PFSK-1 (cell line): Measurements from ENCODE around the gene MUC2.

Experiments used
- FOXP2 ChIP-seq: optimal IDR thresholded peaks from 2 replicates; pipeline ENCODE3; 2011; ENCODE audit warnings: borderline replicate concordance, control low read depth, inconsistent platforms; ENCODE audit not compliant: insufficient read depth; ENCODE audit errors: extremely low read length, extremely low read depth
- POLR2AphosphoS5 ChIP-seq: IDR thresholded peaks from 2 replicates; pipeline ENCODE4 v1.6.1; 2012; ENCODE audit warnings: low read depth, mild to moderate bottlenecking, control low read depth, low read length, moderate library complexity
- SIN3A ChIP-seq: IDR thresholded peaks from 2 replicates; pipeline ENCODE4 v1.6.1; 2012; ENCODE audit warnings: mild to moderate bottlenecking, low read length, moderate library complexity, borderline replicate concordance; ENCODE audit not compliant: insufficient read depth
- TAF1 ChIP-seq: IDR thresholded peaks from 2 replicates; pipeline ENCODE4 v1.6.1; 2012; ENCODE audit warnings: low read length, control low read depth, borderline replicate concordance; ENCODE audit not compliant: insufficient read depth
- TF ChIP-seq, protein P1 (sequence below), 2 experiments: IDR thresholded peaks; 2 replicates each; pipeline versions ENCODE4 v1.6.1 to v1.8.0; 2011 to 2012; ENCODE audit warnings: low read depth in 2 of 2, low read length in 2 of 2, control low read depth in 1 of 2, inconsistent platforms in 1 of 2, mild to moderate bottlenecking in 1 of 2, moderate library complexity in 1 of 2; ENCODE audit not compliant: insufficient read depth in 1 of 2

MUC2 gene

GRCh38 chr11:1087279-1087960 lies 12.7 kb downstream of the MUC2 start:
- TF ChIP-seq POLR2AphosphoS5: no peak
- no peak for TF ChIP-seq TAF1
- no peak for TF ChIP-seq SIN3A
- TF ChIP-seq, protein P1, sequence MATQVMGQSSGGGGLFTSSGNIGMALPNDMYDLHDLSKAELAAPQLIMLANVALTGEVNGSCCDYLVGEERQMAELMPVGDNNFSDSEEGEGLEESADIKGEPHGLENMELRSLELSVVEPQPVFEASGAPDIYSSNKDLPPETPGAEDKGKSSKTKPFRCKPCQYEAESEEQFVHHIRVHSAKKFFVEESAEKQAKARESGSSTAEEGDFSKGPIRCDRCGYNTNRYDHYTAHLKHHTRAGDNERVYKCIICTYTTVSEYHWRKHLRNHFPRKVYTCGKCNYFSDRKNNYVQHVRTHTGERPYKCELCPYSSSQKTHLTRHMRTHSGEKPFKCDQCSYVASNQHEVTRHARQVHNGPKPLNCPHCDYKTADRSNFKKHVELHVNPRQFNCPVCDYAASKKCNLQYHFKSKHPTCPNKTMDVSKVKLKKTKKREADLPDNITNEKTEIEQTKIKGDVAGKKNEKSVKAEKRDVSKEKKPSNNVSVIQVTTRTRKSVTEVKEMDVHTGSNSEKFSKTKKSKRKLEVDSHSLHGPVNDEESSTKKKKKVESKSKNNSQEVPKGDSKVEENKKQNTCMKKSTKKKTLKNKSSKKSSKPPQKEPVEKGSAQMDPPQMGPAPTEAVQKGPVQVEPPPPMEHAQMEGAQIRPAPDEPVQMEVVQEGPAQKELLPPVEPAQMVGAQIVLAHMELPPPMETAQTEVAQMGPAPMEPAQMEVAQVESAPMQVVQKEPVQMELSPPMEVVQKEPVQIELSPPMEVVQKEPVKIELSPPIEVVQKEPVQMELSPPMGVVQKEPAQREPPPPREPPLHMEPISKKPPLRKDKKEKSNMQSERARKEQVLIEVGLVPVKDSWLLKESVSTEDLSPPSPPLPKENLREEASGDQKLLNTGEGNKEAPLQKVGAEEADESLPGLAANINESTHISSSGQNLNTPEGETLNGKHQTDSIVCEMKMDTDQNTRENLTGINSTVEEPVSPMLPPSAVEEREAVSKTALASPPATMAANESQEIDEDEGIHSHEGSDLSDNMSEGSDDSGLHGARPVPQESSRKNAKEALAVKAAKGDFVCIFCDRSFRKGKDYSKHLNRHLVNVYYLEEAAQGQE (IDR thresholded peaks at IDR 0.05; ENCODE audit: insufficient read depth in 1 of 2, low read depth in 2 of 2, low read length in 2 of 2): no peak
- no peak for TF ChIP-seq FOXP2

DNA sequence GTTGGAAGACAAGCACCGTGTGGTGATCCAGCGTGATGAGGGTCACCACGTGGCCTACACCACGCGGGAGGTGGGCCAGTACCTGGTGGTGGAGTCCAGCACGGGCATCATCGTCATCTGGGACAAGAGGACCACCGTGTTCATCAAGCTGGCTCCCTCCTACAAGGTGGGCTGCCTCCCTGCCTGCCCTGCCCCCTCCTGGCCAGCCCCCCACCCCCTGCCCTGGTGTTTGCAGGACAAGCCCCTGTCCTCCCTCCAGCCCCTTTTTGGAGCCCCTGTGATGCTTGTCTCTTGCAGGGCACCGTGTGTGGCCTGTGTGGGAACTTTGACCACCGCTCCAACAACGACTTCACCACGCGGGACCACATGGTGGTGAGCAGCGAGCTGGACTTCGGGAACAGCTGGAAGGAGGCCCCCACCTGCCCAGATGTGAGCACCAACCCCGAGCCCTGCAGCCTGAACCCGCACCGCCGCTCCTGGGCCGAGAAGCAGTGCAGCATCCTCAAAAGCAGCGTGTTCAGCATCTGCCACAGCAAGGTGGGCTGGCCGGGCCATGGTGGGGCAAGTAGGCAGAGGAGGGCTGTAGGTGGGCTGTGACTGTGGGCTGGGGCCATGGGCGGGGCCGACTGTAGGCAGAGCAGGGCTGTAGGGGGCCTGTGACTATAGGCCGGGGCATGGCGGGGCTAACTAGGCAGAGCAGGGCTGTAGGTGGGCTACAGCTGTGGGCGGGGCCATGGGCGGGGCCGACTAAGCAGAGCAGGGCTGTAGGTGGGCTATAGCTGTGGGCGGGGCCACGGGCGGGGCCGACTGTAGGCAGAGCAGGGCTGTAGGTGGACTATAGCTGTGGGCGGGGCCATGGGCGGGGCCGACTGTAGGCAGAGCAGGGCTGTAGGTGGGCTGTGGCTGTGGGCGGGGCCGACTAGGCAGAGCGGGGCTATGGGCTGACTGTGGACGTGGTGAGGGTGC lies 13.6 kb downstream of the MUC2 start:
- TF ChIP-seq FOXP2 (no peak), TAF1 (no peak), POLR2AphosphoS5 (no peak), SIN3A (no peak)
- TF ChIP-seq, protein P1 (IDR thresholded peaks at IDR 0.05; ENCODE audit: insufficient read depth in 1 of 2, low read depth in 2 of 2, low read length in 2 of 2): no peak

DNA sequence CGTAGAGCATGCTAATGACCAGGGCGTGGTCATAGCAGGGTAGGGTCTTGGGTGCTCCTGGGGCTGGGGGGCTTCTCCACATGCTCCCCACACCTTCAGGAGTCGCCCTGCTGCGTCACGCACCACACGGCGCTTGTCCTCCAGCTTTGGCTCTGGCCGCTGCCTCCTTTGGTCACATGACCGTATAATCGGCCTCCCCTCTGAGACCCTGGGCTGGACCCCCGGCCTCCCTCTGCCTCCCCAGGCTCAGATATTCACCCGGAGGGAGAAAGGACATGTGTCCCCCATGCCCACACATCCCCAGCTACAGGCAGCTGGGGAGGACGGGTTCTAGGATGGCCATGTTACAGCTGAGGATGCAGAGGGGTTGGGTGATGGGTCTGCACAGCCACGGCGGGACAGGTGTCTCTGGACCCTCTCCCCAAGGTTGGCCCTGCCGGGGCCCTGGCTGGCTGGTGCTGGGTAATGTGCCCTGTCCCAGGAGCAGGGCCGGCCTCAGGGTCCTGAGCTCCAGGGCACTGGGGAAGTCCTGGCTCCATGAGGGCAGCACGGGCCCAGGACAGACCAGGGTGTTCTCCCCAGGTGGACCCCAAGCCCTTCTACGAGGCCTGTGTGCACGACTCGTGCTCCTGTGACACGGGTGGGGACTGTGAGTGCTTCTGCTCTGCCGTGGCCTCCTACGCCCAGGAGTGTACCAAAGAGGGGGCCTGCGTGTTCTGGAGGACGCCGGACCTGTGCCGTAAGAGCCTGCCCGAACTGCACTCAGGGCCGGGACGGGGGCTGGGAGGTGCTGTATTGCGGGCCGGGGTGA lies 14.5 kb downstream of the MUC2 start:
- TF ChIP-seq, protein P1 (IDR thresholded peaks at IDR 0.05; ENCODE audit: insufficient read depth in 1 of 2, low read depth in 2 of 2, low read length in 2 of 2): no peak
- TF ChIP-seq FOXP2 (no peak), SIN3A (no peak), POLR2AphosphoS5 (no peak), TAF1 (no peak)

GRCh38 chr11:1089738-1090599 lies 15.3 kb downstream of the MUC2 start:
- TF ChIP-seq SIN3A: no peak
- TF ChIP-seq POLR2AphosphoS5: no peak
- TF ChIP-seq TAF1: no peak
- TF ChIP-seq, protein P1 (IDR thresholded peaks at IDR 0.05; ENCODE audit: insufficient read depth in 1 of 2, low read depth in 2 of 2, low read length in 2 of 2): no peak
